Adrenal gland (tissue), 12 donors: Measurements from ENCODE around the gene AKR1C3. TPM values are rescaled to one million over a fixed set of nuclear protein-coding genes. Genes with fewer than 3 reads are reported as not detected.
A peak's percentile ranks its signal among the peaks of the same experiment; 100 is the strongest.

Source experiments
- DNase-seq, 7 donors: peaks; one replicate each; pipeline ENCODE4 v3.0.0-alpha.2; 2019 to 2020
- H3K27ac ChIP-seq, 5 donors: fragments of 200-600 bp; sonication (generic) in 4 of 5; 1 replicate in 3 of 5; 2 replicates in 2 of 5; pipeline versions ENCODE4 v1.5.1 to v1.8.0; 2016 to 2020; ENCODE audit warnings: mild to moderate bottlenecking in 1 of 5
- H3K27me3 ChIP-seq: fragments of 200-600 bp; 2 replicates; pipeline ENCODE4 v1.8.0; 2021
- H3K36me3 ChIP-seq, 2 donors: fragments of 200-600 bp; replicated peaks in 1 of 2; 1 replicate in 1 of 2; 2 replicates in 1 of 2; pipeline versions ENCODE4 v1.5.1 to v1.8.0; 2018 to 2022
- H3K4me1 ChIP-seq, 2 donors: fragments of 200-600 bp; replicated peaks in 1 of 2; 1 replicate in 1 of 2; 2 replicates in 1 of 2; pipeline versions ENCODE4 v1.5.1 to v1.8.0; 2018 to 2021
- H3K4me3 ChIP-seq, 4 donors: fragments of 200-600 bp; sonication (generic) in 3 of 4; one replicate each; pipeline ENCODE4 v1.5.1; 2016 to 2018
- H3K9me3 ChIP-seq, 3 donors: fragments of 200-600 bp; sonication (generic) in 1 of 3; replicated peaks in 1 of 3; 1 replicate in 2 of 3; 2 replicates in 1 of 3; pipeline versions ENCODE4 v1.5.1 to v1.8.0; 2016 to 2021
- POLR2A ChIP-seq, 2 donors: fragments of 450-650 bp; IDR thresholded peaks; one replicate each; pipeline ENCODE4 v1.6.1; 2017; ENCODE audit warnings: antibody characterized with exemption in 2 of 2, mild to moderate bottlenecking in 2 of 2, moderate library complexity in 1 of 2
- WGBS, 4 donors: extraction: QIAGEN DNeasy Blood & Tissue Kit in 2 of 4; methylation state at CpG; one replicate each; pipeline versions ENCODE4 v1.1.5 to v1.1.7; 2013 to 2017; 5-methylcytosine and 5-hydroxymethylcytosine counted together
- intact Hi-C, 2 donors: fragments of 100-400 bp; cut with DNase I; formaldehyde crosslinking; loops; one replicate each; pipeline versions ENCODE4 v1.14.1 to v1.15.0; 2022 to 2023
- polyA plus RNA-seq, 3 donors: library from polyadenylated mRNA; stranded (reverse); fragments of 200-250 nt in 2 of 3; fragments of 350-450 nt in 1 of 3; fragmentation: Illumina TruSeq in 1 of 3; extraction: RNeasy Lipid Tissue Mini Kit (QIAGEN cat#74804) in 1 of 3; gene quantifications; one replicate each; pipeline ENCODE4 v1.2.3, GENCODE V29; 2013 to 2014
- total RNA-seq, 9 donors: library from RNA; depleted of rRNA in 4 of 9; stranded (reverse); fragments of >200 nt in 4 of 9; fragments of 120-200 nt in 1 of 9; fragmentation: NEBNext Ultra II Directional in 1 of 9; extraction: Animal tissue kit (Norgen Biotek cat#: 25700) in 1 of 9; gene quantifications; one replicate each; pipeline versions ENCODE4 v1.1.0 to v1.2.4, GENCODE V29; 2013 to 2023
- TF ChIP-seq, protein P1 (sequence below), 6 experiments: fragments of 450-650 bp in 4 of 6; fragments of 200-600 bp in 2 of 6; sonication (generic) in 1 of 6; IDR thresholded peaks; 1 replicate in 5 of 6; 2 replicates in 1 of 6; pipeline versions ENCODE4 v1.5.1 to v1.8.0; 2016 to 2021; ENCODE audit warnings: antibody characterized with exemption in 6 of 6, mild to moderate bottlenecking in 2 of 6, moderate library complexity in 1 of 6
- donor health status: healthy with polysubstance abuse.
- donor health status: Bipolar disorder and iron deficiency.
- donor health status: DM: yes; HTN: yes; CAD: no.
- donor health status: DM: no; HTN: no; CAD: no.
- donor health status: DM: no; HTN: no; CAD: no.
- donor health status: DM: yes; HTN: yes; CAD: no.

AKR1C3 gene
- total and polyA plus RNA-seq, 12 donors = 0.67 to 74.8 (median 45.2) TPM

DNA sequence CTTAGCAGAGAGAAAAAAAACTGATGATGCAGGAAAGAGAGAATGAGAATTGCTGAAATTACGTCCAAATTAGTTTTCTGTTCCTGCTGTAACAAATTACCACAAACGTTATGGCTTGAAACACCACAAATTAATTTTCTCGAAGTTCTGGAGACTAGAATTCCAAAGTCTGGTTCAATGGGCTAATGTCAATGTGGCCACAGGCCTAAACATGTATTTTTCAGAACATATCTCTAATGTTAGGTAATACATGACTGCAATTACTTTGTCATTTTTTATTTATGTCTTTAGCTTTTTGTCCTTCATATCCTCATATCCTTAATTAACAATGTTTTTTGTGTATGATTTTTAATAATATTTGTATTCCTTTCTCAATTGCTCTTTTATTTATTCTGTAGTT, 3.0 kb upstream of the AKR1C3 start:
- intact Hi-C loops = loop anchor here (10.0 kb wide), 2 partner anchors 66 to 76 kb away; no protein-coding TSS in a partner anchor
- H3K4me1 ChIP-seq = peaks cover 0 to 6% of the 10 kb centered on the region in 2 donors
- H3K4me3 ChIP-seq = no peak overlapping the region
- no peak for TF ChIP-seq POLR2A (IDR thresholded peaks at IDR 0.05)
- TF ChIP-seq, protein P1, sequence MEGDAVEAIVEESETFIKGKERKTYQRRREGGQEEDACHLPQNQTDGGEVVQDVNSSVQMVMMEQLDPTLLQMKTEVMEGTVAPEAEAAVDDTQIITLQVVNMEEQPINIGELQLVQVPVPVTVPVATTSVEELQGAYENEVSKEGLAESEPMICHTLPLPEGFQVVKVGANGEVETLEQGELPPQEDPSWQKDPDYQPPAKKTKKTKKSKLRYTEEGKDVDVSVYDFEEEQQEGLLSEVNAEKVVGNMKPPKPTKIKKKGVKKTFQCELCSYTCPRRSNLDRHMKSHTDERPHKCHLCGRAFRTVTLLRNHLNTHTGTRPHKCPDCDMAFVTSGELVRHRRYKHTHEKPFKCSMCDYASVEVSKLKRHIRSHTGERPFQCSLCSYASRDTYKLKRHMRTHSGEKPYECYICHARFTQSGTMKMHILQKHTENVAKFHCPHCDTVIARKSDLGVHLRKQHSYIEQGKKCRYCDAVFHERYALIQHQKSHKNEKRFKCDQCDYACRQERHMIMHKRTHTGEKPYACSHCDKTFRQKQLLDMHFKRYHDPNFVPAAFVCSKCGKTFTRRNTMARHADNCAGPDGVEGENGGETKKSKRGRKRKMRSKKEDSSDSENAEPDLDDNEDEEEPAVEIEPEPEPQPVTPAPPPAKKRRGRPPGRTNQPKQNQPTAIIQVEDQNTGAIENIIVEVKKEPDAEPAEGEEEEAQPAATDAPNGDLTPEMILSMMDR (IDR thresholded peaks at IDR 0.05) = no peak
- no peak overlapping the region for H3K27ac ChIP-seq
- no peak for DNase-seq
- H3K9me3 ChIP-seq = peaks cover 0 to 6% (median 0%) of the 10 kb centered on the region in 3 donors
- no peaks in the 10 kb centered on the region for H3K27me3 ChIP-seq
- WGBS, 4 donors = 74 to 87% (median 79%) methylated on average over 3 of the region's 3 CpGs
- no peaks in the 10 kb centered on the region for H3K36me3 ChIP-seq

- H3K27ac ChIP-seq = no peak overlapping the region
- no peaks in the 10 kb centered on the region for H3K27me3 ChIP-seq
- H3K9me3 ChIP-seq = peaks cover 0 to 6% (median 0%) of the 10 kb centered on the region in 3 donors
- intact Hi-C loops = loop anchor here (10.0 kb wide), 2 partner anchors 68 to 78 kb away; no protein-coding TSS in a partner anchor
- no peak for TF ChIP-seq POLR2A (IDR thresholded peaks at IDR 0.05)
- WGBS, 4 donors = 61 to 94% (median 84%) methylated on average over 2 of the region's 2 CpGs
- H3K4me1 ChIP-seq = peaks cover 0 to 14% of the 10 kb centered on the region in 2 donors
- peaks cover 0 to 4% of the 10 kb centered on the region in 2 donors for H3K36me3 ChIP-seq
- no peak overlapping the region for H3K4me3 ChIP-seq
- DNase-seq = no peak
These were observed 1.8 kb upstream of the AKR1C3 start for GRCh38 chr10:5092375-5092774.

GRCh38 chr10:5092848-5093790, 1.1 kb upstream of the AKR1C3 start:
- WGBS, 4 donors = 84 to 89% (median 88%) methylated on average over 6 of the region's 6 CpGs
- peaks cover 0 to 6% (median 0%) of the 10 kb centered on the region in 3 donors for H3K9me3 ChIP-seq
- H3K4me3 ChIP-seq = no peak overlapping the region
- peaks cover 0 to 8% of the 10 kb centered on the region in 2 donors for H3K36me3 ChIP-seq
- H3K27ac ChIP-seq = no peak overlapping the region
- DNase-seq = no peak
- intact Hi-C loops = loop anchor here (10.0 kb wide), 2 partner anchors 68 to 78 kb away; no protein-coding TSS in a partner anchor
- H3K4me1 ChIP-seq = peaks cover 0 to 14% of the 10 kb centered on the region in 2 donors
- TF ChIP-seq, protein P1 (IDR thresholded peaks at IDR 0.05) = no peak
- no peak for TF ChIP-seq POLR2A (IDR thresholded peaks at IDR 0.05)
- H3K27me3 ChIP-seq = no peaks in the 10 kb centered on the region

DNA sequence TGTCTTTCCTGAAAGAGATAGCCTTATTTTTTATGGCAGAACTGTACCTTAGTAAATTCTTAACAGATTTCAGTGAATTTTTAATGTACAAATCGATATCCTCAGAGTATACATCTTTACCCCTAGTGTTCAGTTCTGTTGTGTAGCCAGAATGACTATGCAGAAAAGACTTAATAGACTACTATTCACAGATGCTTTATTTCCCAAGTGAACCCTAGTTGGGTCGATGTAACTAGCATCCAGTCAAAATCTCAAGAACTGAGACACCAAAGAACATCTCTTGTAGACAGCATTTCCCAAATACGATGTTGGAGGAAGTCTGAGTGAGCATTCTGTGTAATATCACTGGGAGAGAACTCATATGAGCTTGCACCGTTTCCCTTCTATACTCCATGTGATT, 1.5 kb downstream of the AKR1C3 start:
- Histone ChIP-seq H3K4me1 (peaks cover 0 to 14% of the 10 kb centered on the region in 2 donors), H3K9me3 (no peaks in the 10 kb centered on the region), H3K36me3 (peaks cover 0 to 19% of the 10 kb centered on the region in 2 donors), H3K4me3 (peak overlapping the region in 2 of 4 donors; percentile 3 to 48), H3K27me3 (no peaks in the 10 kb centered on the region), H3K27ac (no peak overlapping the region)
- TF ChIP-seq POLR2A (IDR thresholded peaks at IDR 0.05) = no peak
- TF ChIP-seq, protein P1 (IDR thresholded peaks at IDR 0.05) = no peak
- WGBS, 4 donors = 60 to 75% (median 71%) methylated on average over 4 of the region's 4 CpGs
- DNase-seq = no peak
- intact Hi-C loops = loop anchor here (10.0 kb wide), 2 partner anchors 71 to 81 kb away; no protein-coding TSS in a partner anchor
